Stimulated activated CD8-positive, alpha-beta memory T cell treated with anti-CD3 and anti-CD28 coated beads, Interleukin-12 subunit alpha, Interleukin-12 subunit beta, amount 100 ng/mL, for 24 hours (primary cell): ENCODE data around the gene AGTPBP1.
"Not testable (repeated sequence)": the region's sequence is repeated elsewhere in the genome, so short reads cannot be mapped to it uniquely, and the experiment has no call there.

Source experiments
- DNase-seq: peaks from one replicate; pipeline ENCODE4 v3.0.0-alpha.2; 2020; ENCODE audit errors: extremely low read depth

AGTPBP1 gene, protein sequence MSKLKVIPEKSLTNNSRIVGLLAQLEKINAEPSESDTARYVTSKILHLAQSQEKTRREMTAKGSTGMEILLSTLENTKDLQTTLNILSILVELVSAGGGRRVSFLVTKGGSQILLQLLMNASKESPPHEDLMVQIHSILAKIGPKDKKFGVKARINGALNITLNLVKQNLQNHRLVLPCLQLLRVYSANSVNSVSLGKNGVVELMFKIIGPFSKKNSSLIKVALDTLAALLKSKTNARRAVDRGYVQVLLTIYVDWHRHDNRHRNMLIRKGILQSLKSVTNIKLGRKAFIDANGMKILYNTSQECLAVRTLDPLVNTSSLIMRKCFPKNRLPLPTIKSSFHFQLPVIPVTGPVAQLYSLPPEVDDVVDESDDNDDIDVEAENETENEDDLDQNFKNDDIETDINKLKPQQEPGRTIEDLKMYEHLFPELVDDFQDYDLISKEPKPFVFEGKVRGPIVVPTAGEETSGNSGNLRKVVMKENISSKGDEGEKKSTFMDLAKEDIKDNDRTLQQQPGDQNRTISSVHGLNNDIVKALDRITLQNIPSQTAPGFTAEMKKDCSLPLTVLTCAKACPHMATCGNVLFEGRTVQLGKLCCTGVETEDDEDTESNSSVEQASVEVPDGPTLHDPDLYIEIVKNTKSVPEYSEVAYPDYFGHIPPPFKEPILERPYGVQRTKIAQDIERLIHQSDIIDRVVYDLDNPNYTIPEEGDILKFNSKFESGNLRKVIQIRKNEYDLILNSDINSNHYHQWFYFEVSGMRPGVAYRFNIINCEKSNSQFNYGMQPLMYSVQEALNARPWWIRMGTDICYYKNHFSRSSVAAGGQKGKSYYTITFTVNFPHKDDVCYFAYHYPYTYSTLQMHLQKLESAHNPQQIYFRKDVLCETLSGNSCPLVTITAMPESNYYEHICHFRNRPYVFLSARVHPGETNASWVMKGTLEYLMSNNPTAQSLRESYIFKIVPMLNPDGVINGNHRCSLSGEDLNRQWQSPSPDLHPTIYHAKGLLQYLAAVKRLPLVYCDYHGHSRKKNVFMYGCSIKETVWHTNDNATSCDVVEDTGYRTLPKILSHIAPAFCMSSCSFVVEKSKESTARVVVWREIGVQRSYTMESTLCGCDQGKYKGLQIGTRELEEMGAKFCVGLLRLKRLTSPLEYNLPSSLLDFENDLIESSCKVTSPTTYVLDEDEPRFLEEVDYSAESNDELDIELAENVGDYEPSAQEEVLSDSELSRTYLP

GRCh38 chr9:85741875-85742596 lies at the start of gene AGTPBP1:
Gene AGTPBP1, minus strand, starts transcription at chr9:85741954. Its CDS starts 29,421 bp downstream, at chr9:85712533.
- DNase-seq: peak; percentile 92

GRCh38 chr9:85786116-85786515 lies 44.4 kb upstream of the AGTPBP1 start:
- not testable (repeated sequence) for DNase-seq

- not testable (repeated sequence) for DNase-seq
These were observed 32.1 kb upstream of the AGTPBP1 start for GRCh38 chr9:85773844-85774243.

- DNase-seq: not testable (repeated sequence)
These were observed 20.0 kb upstream of the AGTPBP1 start for GRCh38 chr9:85761802-85762201.

DNA sequence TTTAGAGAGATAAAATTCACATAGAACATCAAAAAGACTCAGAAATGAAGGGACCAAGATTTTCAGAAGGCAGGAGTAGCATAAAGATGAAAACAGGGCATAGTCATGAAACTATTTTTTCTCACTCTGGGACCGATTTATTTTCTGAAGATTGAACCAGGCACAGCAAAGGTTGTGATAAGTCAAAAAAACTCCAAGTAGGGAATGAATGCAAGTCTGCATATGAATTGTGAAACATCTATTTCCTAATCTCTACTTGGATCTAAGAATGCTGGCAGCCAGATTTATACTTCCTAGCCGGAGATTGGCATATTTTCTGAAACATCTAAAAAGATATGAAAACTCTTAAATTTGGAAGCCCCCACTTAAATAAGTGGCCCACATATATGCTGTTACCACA lies 16.0 kb upstream of the AGTPBP1 start:
- not testable (repeated sequence) for DNase-seq

DNA sequence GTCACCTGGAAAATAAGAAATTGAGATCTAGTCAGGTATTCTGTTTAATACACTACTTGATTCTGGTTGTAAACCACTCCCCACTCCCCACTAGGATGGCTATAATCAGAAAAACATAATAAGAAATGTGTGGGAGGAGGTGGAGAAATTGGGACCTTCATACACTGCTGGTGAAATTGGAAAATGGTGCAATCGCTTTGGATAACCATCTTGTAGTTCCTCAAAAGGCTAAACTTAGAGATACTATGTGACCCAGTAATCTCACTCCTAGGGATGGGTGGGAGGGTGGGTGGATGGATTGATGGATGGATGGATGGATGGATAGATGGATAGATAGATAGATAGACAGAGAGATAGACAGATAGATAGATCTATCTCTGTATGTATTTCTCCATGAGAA lies 14.5 kb upstream of the AGTPBP1 start:
- DNase-seq: not testable (repeated sequence)

- DNase-seq: no peak
These were observed 4.6 kb upstream of the AGTPBP1 start for GRCh38 chr9:85746309-85746708.

DNA sequence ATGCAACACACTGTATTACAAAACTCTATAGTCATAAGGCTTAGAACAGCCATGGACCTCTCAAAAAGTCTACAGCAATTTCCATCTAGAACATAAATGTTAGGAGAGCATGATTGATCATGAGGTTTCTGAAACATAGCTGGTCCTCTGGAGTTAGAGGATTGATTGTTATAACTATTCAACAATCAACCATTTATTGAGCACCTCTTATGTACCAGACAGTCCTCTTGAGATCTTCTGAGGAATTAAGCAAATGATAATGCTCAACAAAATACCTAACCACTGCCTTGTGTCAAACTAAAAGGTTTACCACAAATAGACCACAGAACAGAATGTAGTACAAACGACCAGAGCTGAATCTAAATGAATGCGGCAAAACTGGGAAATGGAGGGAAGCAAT lies 3.4 kb upstream of the AGTPBP1 start:
- DNase-seq: no peak

DNA sequence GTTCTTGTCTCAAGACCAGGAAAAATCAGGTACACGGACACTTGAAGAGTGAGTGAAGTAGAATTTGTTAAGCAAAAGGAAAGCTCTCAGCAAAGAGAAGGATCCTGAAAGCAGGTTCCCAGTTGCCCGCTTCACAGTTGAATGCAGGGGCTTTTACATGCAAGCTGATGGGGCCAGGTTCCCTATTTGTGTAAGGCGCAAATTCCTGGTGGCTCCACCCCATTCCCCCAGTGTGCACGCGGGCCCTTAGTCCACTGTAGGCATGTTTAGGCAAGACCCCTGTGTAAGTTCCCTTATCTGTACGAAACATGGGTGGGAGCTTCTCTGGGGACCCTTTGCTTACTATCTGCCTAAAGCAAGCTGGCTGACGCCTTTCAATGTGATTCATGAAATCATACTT lies 2.7 kb upstream of the AGTPBP1 start:
- DNase-seq: no peak

GRCh38 chr9:85743275-85744128 lies 1.7 kb upstream of the AGTPBP1 start:
- no peak for DNase-seq

GRCh38 chr9:85742597-85742936 lies 813 bp upstream of the AGTPBP1 start:
- DNase-seq: no peak

GRCh38 chr9:85741095-85741874 lies 469 bp downstream of the AGTPBP1 start:
- DNase-seq: no peak

DNA sequence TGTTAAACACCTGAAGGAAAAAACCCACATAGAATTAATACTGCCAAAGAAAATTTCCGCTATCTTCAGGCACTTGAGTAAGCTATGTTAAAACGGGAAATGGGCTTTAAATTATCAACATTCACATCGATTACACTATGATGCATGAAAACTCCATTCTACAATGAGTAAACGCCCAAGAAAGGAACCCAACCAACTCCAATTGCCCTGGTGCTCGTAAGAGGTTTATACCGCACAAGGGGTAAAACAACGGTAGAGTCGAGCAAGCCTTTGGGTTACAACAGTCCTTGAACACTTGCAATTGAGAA lies 1.0 kb downstream of the AGTPBP1 start:
- DNase-seq: no peak

GRCh38 chr9:85738509-85738908 lies 3.2 kb downstream of the AGTPBP1 start:
- no peak for DNase-seq

- DNase-seq: no peak
These were observed 4.1 kb downstream of the AGTPBP1 start for GRCh38 chr9:85737671-85738070.

- no peak for DNase-seq
These were observed 10.7 kb downstream of the AGTPBP1 start for GRCh38 chr9:85730916-85731630.

GRCh38 chr9:85729882-85730281 lies 11.9 kb downstream of the AGTPBP1 start:
- DNase-seq: no peak

- DNase-seq: no peak
These were observed 14.3 kb downstream of the AGTPBP1 start for GRCh38 chr9:85727500-85727899.

DNA sequence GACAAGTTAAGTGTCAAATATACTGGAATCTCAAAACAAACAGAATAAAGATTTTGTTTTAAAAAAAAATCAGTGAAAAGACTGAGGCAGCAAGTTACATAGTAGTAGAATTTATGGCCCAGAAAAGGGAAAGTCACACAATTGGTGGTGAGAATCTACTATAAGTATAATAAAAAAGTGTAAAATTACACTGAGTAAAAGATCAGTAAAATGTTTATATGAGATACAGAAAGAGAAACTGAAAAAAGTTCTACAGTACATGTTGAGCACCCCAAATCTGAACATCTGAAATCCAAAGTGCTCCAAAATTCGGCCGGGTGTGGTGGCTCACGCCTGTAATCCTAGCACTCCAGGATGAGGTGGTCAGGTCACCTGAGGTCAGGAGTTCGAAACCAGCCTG lies 15.0 kb downstream of the AGTPBP1 start:
- no peak for DNase-seq
